GM19025 (cell line): ENCODE measurements around the gene BRF1.

Experiments used
- ATAC-seq: cut with Tn5 transposase; IDR thresholded peaks from one replicate; pipeline ENCODE4 v1.9.1; 2021; ENCODE audit warnings: mild to moderate bottlenecking, low read depth, moderate library complexity; ENCODE audit not compliant: unreplicated experiment

Gene BRF1

DNA sequence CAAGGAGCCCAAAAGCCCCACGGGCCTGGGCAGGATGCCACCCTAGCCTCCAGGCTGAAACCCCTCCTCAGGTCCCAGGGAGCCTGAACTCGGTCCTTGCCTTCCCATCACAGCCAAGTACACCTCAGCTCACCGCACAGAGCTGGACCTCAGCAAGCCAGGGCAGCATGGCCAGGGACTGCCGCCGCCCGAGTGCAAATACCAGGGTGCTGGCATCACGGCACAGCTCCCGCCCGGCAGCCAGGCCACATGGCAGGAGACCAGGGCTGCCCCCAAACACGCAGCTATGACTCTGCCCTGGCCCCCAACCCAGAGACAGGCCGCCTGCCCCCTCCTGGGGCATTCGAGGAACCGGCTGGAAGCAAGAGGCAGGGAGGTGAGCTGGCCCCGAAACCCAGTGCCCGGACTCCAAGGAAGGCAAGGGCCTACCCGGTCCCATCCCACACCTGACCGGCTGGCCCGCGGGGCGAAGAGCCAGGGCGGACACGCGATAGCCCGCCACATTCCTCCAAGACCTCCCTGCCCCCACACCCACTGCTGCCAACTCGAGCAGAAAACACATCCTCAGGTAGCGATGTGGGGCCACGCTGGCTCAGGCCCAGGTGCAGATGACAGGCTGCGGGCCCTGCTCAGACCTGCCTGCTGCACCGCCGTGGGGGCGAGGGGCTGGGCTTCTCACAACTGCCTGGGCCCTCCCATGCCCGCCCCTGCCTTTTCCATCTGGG is 134.9 kb downstream of the BRF1 start:
- ATAC-seq: no peak

DNA sequence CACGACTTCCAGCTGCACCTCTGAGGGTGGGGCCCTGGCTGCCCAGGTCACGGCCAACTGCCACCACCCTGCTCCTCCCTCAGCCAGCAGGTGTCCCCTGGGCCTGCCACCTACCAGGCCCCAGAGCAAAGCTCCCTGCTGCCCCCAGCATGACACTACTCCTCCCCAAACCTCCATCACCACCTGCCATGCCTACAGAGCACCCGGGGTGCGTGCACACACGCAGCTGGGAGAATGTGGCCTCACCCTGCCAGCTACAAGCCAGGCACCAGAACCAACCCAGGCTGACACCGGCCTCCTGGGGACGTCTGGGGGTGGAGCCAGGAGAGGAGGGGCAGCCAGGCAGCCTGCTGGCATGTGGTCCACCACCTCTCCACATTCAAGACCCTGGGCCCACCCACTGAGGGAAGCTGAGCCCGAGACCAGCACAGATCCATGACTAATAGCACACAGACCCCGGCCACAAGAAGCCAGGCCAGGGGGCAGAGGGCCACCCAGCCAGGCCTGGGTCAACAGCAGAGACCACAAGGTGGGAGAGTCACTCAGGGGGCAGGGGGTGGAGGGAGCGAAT is 135.6 kb downstream of the BRF1 start:
- ATAC-seq: no peak

DNA sequence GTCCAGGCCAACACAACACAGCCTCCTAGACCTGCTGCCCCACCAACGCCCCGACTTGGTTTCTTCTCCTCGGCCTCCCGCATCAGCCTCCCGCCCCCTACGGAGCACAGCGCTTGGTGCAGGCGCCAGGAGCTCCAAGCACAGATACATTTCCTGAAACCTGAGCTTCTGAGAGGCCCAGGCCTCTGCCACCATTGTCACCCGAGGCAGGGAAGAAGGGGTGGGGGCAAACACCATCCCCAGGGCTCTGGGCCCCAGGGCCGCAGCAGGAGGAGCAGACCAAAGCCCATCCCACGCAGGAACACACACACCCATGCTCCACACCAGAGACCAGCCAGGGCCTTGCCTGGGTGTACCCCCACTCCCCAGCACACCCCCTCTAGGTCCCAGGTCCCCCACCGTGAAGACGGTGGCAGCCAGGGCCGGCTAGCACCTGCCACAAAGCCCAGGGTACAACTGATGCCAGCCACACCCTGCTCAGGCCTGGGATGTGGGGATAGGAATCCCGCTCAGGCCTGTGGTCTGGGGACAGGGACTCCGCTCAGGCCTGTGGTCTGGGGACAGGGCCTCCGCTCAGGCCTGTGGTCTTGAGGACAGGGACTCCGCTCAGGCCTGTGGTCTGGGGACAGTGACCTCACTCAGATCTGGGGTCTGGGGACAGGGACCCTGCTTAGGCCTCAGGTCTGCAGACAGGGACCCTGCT is 137.6 kb downstream of the BRF1 start:
- ATAC-seq: no peak

DNA sequence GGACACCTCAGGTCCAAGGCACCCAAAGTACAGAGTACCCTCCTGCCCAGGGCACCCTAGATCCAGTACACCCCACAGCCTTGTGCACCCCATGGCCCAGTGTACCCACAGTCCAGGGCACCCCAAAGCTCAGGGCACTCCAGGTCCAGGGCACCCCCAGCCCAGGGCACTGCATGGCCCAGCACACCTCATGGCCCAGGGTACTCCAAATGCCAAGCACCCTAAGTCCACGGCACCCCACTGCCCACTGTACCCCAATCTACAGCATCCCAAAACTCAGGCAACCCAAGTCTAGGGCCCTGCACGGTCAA is 138.2 kb downstream of the BRF1 start:
- no peak for ATAC-seq

DNA sequence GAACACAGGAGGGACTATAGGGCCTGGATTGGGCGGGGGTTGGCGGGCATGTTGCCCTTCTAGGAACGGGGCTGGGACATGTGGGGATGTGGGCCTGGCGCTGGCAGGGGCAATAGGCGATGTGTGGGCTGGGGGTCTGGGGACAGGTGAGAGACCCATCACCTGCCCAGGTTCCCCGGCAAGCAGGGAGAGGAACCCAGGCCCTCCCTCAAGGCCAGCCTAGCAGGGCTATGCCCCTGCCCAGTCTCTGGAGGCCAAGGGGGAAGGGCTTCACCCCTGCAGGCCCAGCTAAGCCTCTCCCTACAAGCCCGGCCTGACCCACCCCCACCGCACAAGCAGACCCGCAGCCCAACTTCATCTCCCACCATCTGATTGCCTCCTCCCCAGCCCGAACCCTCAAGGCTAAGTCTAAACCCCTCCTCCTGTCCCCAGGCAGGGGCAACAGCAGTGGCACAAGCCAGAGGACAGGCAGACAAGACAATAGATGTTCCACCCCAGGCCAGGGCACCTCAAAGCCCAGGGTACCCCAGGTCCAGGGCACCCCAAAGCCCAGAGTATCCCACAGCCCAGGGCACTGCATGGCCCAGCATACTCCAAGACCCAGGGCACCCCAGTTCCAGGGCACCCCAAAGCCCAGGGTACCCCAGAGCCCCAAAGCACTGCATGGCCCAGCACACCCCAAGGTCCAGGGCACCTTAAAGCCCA is 138.7 kb downstream of the BRF1 start:
- no peak for ATAC-seq

DNA sequence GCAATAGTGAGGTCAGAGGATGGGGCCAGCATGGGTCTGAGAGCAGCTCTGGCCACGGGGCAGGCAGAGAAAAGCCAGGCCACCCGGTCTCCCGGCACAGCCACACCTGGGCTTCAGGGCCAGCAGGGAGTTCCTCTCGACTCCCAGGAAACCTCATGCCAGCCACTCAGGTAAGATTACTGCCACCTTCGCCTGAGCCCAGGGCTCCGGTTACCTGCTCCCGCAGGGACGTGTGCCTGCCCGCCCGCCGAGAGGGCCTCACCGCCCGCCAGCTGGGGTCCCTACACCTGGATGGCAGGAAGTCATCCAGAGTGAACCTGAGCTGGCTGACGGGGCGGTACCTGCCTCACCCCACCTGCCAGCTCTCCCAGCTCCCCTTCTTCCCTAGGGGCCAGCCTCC is 139.5 kb downstream of the BRF1 start:
- ATAC-seq: no peak

DNA sequence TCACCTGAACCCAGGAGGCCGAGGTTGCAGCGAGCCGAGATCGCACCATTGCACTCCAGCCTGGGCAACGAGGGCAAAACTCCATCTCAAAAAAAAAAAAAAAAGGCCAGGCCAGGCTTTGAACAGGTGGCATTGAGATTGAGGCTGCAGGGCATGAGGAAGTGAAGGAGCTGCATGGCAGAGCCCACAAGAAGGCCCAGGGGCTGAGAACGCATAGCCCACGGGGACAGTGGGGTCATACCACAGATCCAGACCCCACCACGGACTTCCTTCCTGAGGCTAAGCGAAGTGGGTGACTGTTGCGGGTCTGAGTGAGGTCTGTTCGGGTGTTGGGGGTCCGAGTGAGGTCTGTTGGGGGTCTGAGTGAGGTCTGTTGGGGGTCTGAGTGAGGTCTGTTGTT is 140.0 kb downstream of the BRF1 start:
- ATAC-seq: no peak

DNA sequence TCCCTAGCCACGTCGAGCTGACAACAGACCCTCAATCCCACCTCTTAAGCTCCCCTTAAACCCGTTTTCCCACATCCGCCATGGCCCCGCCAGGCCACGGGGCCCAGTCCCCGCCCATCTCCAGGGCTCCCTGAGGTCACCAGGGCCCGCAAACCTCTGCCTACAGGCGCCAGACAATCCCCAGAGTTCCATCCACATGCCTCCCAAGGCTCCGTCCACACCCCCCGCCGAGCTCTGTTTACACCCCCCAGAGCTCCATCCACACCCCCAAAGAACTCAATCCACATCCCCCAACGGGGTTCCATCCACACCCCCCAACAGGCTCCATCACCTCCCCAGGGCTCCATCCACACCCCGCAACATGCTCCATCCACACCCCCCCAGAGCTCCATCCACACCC is 141.5 kb downstream of the BRF1 start:
- no peak for ATAC-seq
